ENCODE data around the gene APBA1. TPM values are rescaled to one million over a fixed set of nuclear protein-coding genes. Genes with fewer than 3 reads are reported as not detected.

Gene APBA1
- polyA plus RNA-seq, 1 donor (not counting 4 experiments of a cell fraction or from before 2014, with no cell fraction given), result 0.66 TPM

DNA sequence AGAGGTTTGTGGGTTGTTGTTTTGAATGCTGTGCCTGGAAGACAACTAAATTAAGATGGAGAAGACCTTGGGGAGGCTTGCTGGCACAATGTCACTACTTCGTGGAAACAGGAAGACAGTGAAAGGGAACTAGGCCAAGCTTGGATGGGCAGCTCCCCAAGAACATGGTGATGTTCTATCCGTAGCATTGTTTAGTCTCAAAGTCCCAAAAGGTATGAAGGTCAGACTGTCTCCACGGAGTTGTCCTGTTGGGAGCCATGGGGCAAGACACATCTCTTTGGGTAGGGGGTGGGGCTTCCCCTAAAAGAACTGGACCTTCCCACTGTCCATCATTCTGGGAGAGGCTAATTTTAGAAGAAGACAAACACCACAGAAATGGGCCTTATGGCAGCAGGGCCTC lies 206.7 kb downstream of the APBA1 start:
- H3K79me2 ChIP-seq (ENCODE audit: control insufficient read depth, insufficient read depth, low read length), result no peaks in the 10 kb centered on the region
- H3K36me3 ChIP-seq (ENCODE audit: control insufficient read depth in 2 of 2, extremely low read depth in 1 of 2, insufficient read depth in 2 of 2, low read length in 2 of 2), result no peaks in the 10 kb centered on the region
- no peak overlapping the region for H3K27ac ChIP-seq (ENCODE audit: control insufficient read depth, insufficient read depth, low read length)
- H3K9ac ChIP-seq (ENCODE audit: control insufficient read depth, extremely low read depth, insufficient read depth, low read length), result no peak overlapping the region
- H3K4me3 ChIP-seq (ENCODE audit: control insufficient read depth in 2 of 3, extremely low read depth in 1 of 3, insufficient read depth in 2 of 3, low read depth in 1 of 3, low read length in 3 of 3), result no peak overlapping the region
- dilution Hi-C loops (cut with MboI; ENCODE audit: extremely low pct_ligation_motif_present, low sequenced_read_pairs), result no loop called here
- H3K4me2 ChIP-seq (ENCODE audit: control insufficient read depth, extremely low read depth, insufficient read depth, low read depth, low read length), result no peak overlapping the region
- no peaks in the 10 kb centered on the region for H3K9me3 ChIP-seq (ENCODE audit: control insufficient read depth, low read depth, low read length)
- H4K20me1 ChIP-seq (ENCODE audit: control insufficient read depth, extremely low read depth, insufficient read depth, low read length), result no peaks in the 10 kb centered on the region
- DNase-seq (ENCODE audit: low read depth, low spot score) (no peak), FAIRE-seq (no peak)
- no peaks in the 10 kb centered on the region for H3K4me1 ChIP-seq (ENCODE audit: control insufficient read depth, extremely low read depth, insufficient read depth, low read length)
- no peaks in the 10 kb centered on the region for H3K9me1 ChIP-seq (ENCODE audit: control insufficient read depth, extremely low read depth, insufficient read depth, low read length)
- no peaks in the 10 kb centered on the region for H3K27me3 ChIP-seq (ENCODE audit: control insufficient read depth, extremely low read depth, insufficient read depth, low read length)
- no peak overlapping the region for H2AFZ ChIP-seq (ENCODE audit: control insufficient read depth, low read length)
- TF ChIP-seq, protein P1, sequence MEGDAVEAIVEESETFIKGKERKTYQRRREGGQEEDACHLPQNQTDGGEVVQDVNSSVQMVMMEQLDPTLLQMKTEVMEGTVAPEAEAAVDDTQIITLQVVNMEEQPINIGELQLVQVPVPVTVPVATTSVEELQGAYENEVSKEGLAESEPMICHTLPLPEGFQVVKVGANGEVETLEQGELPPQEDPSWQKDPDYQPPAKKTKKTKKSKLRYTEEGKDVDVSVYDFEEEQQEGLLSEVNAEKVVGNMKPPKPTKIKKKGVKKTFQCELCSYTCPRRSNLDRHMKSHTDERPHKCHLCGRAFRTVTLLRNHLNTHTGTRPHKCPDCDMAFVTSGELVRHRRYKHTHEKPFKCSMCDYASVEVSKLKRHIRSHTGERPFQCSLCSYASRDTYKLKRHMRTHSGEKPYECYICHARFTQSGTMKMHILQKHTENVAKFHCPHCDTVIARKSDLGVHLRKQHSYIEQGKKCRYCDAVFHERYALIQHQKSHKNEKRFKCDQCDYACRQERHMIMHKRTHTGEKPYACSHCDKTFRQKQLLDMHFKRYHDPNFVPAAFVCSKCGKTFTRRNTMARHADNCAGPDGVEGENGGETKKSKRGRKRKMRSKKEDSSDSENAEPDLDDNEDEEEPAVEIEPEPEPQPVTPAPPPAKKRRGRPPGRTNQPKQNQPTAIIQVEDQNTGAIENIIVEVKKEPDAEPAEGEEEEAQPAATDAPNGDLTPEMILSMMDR (optimal IDR thresholded peaks at IDR 0.05 in 1 of 3, IDR thresholded peaks at IDR 0.05 in 1 of 3, conservative IDR thresholded peaks at IDR 0.05 in 1 of 3; ENCODE audit: extremely low read depth in 1 of 3, insufficient read depth in 2 of 3, low read length in 3 of 3), result no peak
- no peak for TF ChIP-seq EZH2 (IDR thresholded peaks at IDR 0.05; ENCODE audit: low read length)

DNA sequence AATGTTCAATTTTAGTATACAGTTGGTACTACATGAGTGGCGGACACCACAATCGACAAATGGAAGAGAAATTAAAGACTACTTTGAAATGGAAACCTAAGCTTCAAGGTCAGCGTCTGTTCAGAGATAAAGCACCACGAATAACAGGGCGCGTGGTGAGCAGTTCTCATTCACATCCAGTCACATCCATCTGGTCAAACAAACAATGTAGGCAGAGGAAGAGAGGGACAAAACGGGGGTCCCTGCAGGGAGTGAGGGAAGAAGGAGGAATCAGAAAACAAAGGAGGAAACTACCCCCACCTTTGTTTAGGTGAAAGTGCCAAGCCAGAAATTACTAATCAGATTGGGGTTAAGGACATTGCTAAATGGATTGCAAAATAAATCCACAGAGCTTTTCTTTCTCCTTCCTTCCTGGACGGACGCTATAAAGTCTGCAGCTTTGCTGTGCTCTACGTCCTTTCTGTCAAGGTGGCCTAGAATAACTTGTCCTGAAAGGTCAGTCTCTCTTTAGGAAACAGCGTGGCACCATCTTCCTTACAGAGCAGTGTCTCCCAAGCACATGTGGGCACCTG lies 208.6 kb downstream of the APBA1 start:
- dilution Hi-C loops (cut with MboI; ENCODE audit: extremely low pct_ligation_motif_present, low sequenced_read_pairs), result no loop called here
- no peaks in the 10 kb centered on the region for H3K79me2 ChIP-seq (ENCODE audit: control insufficient read depth, insufficient read depth, low read length)

More for the DNA sequence above, 208.6 kb downstream of the APBA1 start:
- no peaks in the 10 kb centered on the region for H3K9me1 ChIP-seq (ENCODE audit: control insufficient read depth, extremely low read depth, insufficient read depth, low read length)
- H2AFZ ChIP-seq (ENCODE audit: control insufficient read depth, low read length), result no peak overlapping the region
- H3K9ac ChIP-seq (ENCODE audit: control insufficient read depth, extremely low read depth, insufficient read depth, low read length), result no peak overlapping the region
- no peak overlapping the region for H3K27ac ChIP-seq (ENCODE audit: control insufficient read depth, insufficient read depth, low read length)
- H3K9me3 ChIP-seq (ENCODE audit: control insufficient read depth, low read depth, low read length), result no peaks in the 10 kb centered on the region
- H3K36me3 ChIP-seq (ENCODE audit: control insufficient read depth in 2 of 2, extremely low read depth in 1 of 2, insufficient read depth in 2 of 2, low read length in 2 of 2), result no peaks in the 10 kb centered on the region
- H3K4me1 ChIP-seq (ENCODE audit: control insufficient read depth, extremely low read depth, insufficient read depth, low read length), result no peaks in the 10 kb centered on the region
- no peak overlapping the region for H3K4me2 ChIP-seq (ENCODE audit: control insufficient read depth, extremely low read depth, insufficient read depth, low read depth, low read length)
- H3K4me3 ChIP-seq (ENCODE audit: control insufficient read depth in 2 of 3, extremely low read depth in 1 of 3, insufficient read depth in 2 of 3, low read depth in 1 of 3, low read length in 3 of 3), result no peak overlapping the region
- no peak for DNase-seq (ENCODE audit: low read depth, low spot score)
- H4K20me1 ChIP-seq (ENCODE audit: control insufficient read depth, extremely low read depth, insufficient read depth, low read length), result no peaks in the 10 kb centered on the region
- TF ChIP-seq EZH2 (IDR thresholded peaks at IDR 0.05; ENCODE audit: low read length), result no peak
- TF ChIP-seq, protein P1 (optimal IDR thresholded peaks at IDR 0.05 in 1 of 3, IDR thresholded peaks at IDR 0.05 in 1 of 3, conservative IDR thresholded peaks at IDR 0.05 in 1 of 3; ENCODE audit: extremely low read depth in 1 of 3, insufficient read depth in 2 of 3, low read length in 3 of 3), result no peak
- FAIRE-seq, result no peak
- no peaks in the 10 kb centered on the region for H3K27me3 ChIP-seq (ENCODE audit: control insufficient read depth, extremely low read depth, insufficient read depth, low read length)

All from keratinocyte (primary cell).